Activated CD8-positive, alpha-beta T cell treated with anti-CD3 and anti-CD28 coated beads for 36 hours (primary cell): Measurements from ENCODE around the gene GUCY2C. TPM values are rescaled to one million over a fixed set of nuclear protein-coding genes. Genes with fewer than 3 reads are reported as not detected.
A peak's percentile ranks its signal among the peaks of the same experiment; 100 is the strongest.

ENCODE experiments used
- ATAC-seq: fragments of 200-7000 bp; cut with Tn5 transposase; one replicate; pipeline ENCODE4 v1.10.0; 2021; ENCODE audit warnings: mild to moderate bottlenecking, moderate library complexity
- CTCF ChIA-PET: fragments of 350-600 bp; sonication (Branson Sonifier 250); formaldehyde crosslinking; loops from one replicate; lab custom pipeline; 2021; ENCODE audit warnings: antibody characterized with exemption; lab: Charles Lee
- POLR2A ChIA-PET: fragments of 350-600 bp; sonication (Branson Sonifier 250); formaldehyde crosslinking; loops from one replicate; lab custom pipeline; 2021; ENCODE audit warnings: antibody characterized with exemption; lab: Charles Lee
- DNase-seq: peaks from one replicate; pipeline ENCODE4 v3.0.0-alpha.2; 2020
- H3K27ac Mint-ChIP-seq: one replicate; pipeline ENCODE4 v1.8.0; 2021; ENCODE audit warnings: mild to moderate bottlenecking, mixed read lengths
- H3K27me3 Mint-ChIP-seq: one replicate; pipeline ENCODE4 v1.8.0; 2021; ENCODE audit warnings: mixed read lengths
- H3K36me3 Mint-ChIP-seq: one replicate; pipeline ENCODE4 v1.8.0; 2021; ENCODE audit warnings: low read depth, mixed read lengths
- H3K4me1 Mint-ChIP-seq: one replicate; pipeline ENCODE4 v1.8.0; 2021; ENCODE audit warnings: low read depth, mixed read lengths
- H3K4me3 Mint-ChIP-seq: one replicate; pipeline ENCODE4 v1.8.0; 2021; ENCODE audit warnings: mild to moderate bottlenecking, moderate library complexity, mixed read lengths
- H3K9me3 Mint-ChIP-seq: one replicate; pipeline ENCODE4 v1.8.0; 2021; ENCODE audit warnings: mixed read lengths
- intact Hi-C: fragments of 100-400 bp; cut with micrococcal nuclease; formaldehyde crosslinking; loops from one replicate; pipeline ENCODE4 v1.10.0; 2022
- total RNA-seq, 2 experiments: library from RNA; stranded (reverse); gene quantifications; one replicate each; pipeline ENCODE4 v1.2.3, GENCODE V29; 2021
- TF ChIP-seq, protein P1 (sequence below): fragments of 200-600 bp; IDR thresholded peaks from one replicate; pipeline ENCODE4 v1.8.0; 2022; ENCODE audit warnings: antibody characterized with exemption, mild to moderate bottlenecking

GUCY2C gene
- total RNA-seq, 2 experiments from 2014 or later, result not detected

DNA sequence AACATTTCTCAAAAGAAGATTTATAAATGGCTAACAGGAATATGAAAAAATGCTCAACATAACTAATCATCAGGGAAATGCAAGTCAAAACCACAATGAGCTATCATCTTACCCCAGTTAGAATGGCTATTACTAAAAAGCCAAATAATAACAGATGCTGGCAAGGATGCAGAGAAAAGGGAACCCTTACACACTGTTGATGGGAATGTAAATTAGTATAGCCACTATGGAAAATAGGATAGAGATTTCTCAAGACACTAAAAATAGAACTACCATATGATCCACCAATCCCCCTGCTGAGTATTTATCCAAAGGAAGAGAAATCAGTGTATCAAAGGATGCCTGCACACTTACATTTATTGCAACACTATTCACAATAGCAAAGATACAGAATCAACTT, 58.3 kb downstream of the GUCY2C start:
- H3K27me3 Mint-ChIP-seq, result peaks cover 1% of the 10 kb centered on the region
- H3K4me1 Mint-ChIP-seq, result peaks cover 9% of the 10 kb centered on the region
- H3K27ac Mint-ChIP-seq, result no peak overlapping the region
- ATAC-seq, result no peak
- no peaks in the 10 kb centered on the region for H3K36me3 Mint-ChIP-seq
- CTCF ChIA-PET, result no interaction called here
- DNase-seq, result no peak
- TF ChIP-seq, protein P1, sequence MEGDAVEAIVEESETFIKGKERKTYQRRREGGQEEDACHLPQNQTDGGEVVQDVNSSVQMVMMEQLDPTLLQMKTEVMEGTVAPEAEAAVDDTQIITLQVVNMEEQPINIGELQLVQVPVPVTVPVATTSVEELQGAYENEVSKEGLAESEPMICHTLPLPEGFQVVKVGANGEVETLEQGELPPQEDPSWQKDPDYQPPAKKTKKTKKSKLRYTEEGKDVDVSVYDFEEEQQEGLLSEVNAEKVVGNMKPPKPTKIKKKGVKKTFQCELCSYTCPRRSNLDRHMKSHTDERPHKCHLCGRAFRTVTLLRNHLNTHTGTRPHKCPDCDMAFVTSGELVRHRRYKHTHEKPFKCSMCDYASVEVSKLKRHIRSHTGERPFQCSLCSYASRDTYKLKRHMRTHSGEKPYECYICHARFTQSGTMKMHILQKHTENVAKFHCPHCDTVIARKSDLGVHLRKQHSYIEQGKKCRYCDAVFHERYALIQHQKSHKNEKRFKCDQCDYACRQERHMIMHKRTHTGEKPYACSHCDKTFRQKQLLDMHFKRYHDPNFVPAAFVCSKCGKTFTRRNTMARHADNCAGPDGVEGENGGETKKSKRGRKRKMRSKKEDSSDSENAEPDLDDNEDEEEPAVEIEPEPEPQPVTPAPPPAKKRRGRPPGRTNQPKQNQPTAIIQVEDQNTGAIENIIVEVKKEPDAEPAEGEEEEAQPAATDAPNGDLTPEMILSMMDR, result no peak
- POLR2A ChIA-PET, result no interaction called here
- intact Hi-C loops, result no loop called here
- no peak overlapping the region for H3K4me3 Mint-ChIP-seq
- H3K9me3 Mint-ChIP-seq, result peaks cover 11% of the 10 kb centered on the region

DNA sequence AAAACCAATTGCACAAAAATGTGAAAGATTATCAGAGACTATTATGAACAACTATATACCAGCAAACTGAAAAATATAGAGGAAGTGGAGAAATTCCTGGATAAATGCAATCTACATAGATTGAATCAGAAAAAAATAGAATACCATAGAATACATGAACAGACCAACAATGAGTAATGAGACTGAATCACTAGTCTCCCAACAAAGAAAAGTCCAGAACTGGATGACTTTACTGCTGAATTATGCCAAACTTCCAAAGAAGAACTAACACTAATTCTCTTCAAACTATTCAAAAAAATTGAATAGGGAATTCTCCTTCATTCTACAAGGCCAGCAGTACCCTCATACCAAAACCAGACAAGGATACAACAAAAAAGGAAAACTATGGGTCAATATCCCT, 60.6 kb downstream of the GUCY2C start:
- no peak overlapping the region for H3K27ac Mint-ChIP-seq
- no peak for DNase-seq
- TF ChIP-seq, protein P1, result no peak
- peaks cover 11% of the 10 kb centered on the region for H3K9me3 Mint-ChIP-seq
- H3K36me3 Mint-ChIP-seq, result no peaks in the 10 kb centered on the region
- no peaks in the 10 kb centered on the region for H3K27me3 Mint-ChIP-seq
- ATAC-seq, result no peak
- no peak overlapping the region for H3K4me3 Mint-ChIP-seq
- intact Hi-C loops, result no loop called here
- ChIA-PET POLR2A (interaction anchor here (0.6 kb wide), 1 partner anchor 41 kb away, joined by 3 read pairs; no protein-coding TSS in a partner anchor), CTCF (interaction anchor here (1.5 kb wide), 1 partner anchor 81 kb away, joined by 4 read pairs; no protein-coding TSS in a partner anchor)
- H3K4me1 Mint-ChIP-seq, result peaks cover 1% of the 10 kb centered on the region

DNA sequence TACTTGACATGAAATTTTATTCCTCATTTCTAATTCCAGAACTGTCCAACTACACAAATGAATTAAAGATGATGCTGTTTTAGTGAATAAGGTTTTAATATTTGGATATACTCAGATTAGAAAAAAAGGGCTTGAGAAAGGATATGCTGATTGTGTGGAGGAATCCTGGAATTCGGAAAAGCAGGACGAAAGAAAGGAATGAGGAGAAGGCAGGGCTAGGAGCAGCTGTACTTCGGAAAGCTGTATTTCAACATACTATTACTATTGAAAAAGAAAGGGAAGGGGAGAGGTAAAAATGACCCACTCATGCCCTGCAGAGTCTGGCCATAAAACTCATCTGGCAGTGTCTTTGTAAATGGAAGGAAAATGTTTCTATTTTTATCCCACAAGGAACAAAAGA, 65.6 kb downstream of the GUCY2C start:
- intact Hi-C loops, result loop anchor here (1.0 kb wide), 2 partner anchors 34 to 86 kb away; no protein-coding TSS in a partner anchor

DNA sequence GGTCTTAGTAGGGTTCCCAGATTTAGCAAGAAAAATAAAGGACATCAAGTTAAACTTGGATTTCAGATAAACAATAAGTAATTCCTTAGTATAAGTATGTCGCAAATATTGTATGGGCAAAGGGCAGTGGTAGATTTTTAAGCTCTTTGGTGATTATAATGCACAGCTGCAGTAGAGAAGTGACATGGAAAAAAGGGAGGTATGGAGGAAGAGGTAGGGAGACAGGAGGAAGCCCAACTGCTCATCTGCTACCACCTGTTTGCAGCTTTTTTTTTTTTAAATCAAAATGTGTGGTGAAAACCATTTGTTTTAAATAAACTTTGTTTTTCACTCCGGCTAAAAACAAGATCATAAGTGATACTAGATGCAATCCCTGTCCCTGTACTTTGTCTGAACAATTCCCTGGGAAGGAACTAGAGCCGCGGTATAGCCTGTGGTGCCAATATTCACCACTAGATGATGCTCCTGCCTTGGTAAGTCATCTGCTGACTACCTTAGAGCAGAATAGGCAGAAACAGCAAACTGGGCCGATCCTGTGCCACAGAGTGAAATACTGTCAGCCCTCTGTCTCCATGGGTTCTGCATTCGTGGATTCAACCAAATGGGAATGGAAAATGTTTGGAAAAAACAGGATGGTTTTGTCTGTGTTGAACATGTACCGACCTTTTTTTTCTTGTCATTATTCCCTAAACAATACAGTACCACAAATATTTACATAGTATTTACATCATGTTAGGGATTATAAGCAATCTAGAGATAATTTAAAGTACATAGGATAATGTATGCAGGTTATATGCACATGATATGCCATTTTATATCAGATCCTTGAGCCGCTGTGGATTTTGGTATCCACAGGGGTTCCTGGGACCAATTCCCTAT, 66.3 kb downstream of the GUCY2C start:
- Mint-ChIP-seq H3K36me3 (no peaks in the 10 kb centered on the region), H3K27ac (no peak overlapping the region), H3K9me3 (peaks cover 1% of the 10 kb centered on the region), H3K4me3 (no peak overlapping the region), H3K27me3 (no peaks in the 10 kb centered on the region), H3K4me1 (peaks cover 1% of the 10 kb centered on the region)
- ATAC-seq, result peak; percentile 97
- ChIA-PET CTCF (interaction anchor here (0.8 to 1.6 kb wide), 17 partner anchors 8 to 392 kb away, joined by 3 to 10 read pairs (median 3); no protein-coding TSS in a partner anchor), POLR2A (interaction anchor here (0.6 kb wide), 1 partner anchor 217 kb away, joined by 3 read pairs; no protein-coding TSS in a partner anchor)
- TF ChIP-seq, protein P1, result peak; percentile 94
- intact Hi-C loops, result loop anchor here (1.0 kb wide), 2 partner anchors 34 to 86 kb away; no protein-coding TSS in a partner anchor
- peak; percentile 76 for DNase-seq

More for the DNA sequence above, 65.6 kb downstream of the GUCY2C start:
- POLR2A ChIA-PET, result no interaction called here
- ATAC-seq, result no peak
- no peaks in the 10 kb centered on the region for H3K36me3 Mint-ChIP-seq
- TF ChIP-seq, protein P1, result no peak
- CTCF ChIA-PET, result interaction anchor here (0.9 kb wide), 1 partner anchor 86 kb away, joined by 3 read pairs; no protein-coding TSS in a partner anchor
- H3K9me3 Mint-ChIP-seq, result peaks cover 1% of the 10 kb centered on the region
- H3K4me3 Mint-ChIP-seq, result no peak overlapping the region
- H3K27ac Mint-ChIP-seq, result no peak overlapping the region
- no peaks in the 10 kb centered on the region for H3K27me3 Mint-ChIP-seq
- DNase-seq, result no peak
- peaks cover 1% of the 10 kb centered on the region for H3K4me1 Mint-ChIP-seq
